ENCODE measurements around the gene SPI1. TPM values are rescaled to one million over a fixed set of nuclear protein-coding genes. Genes with fewer than 3 reads are reported as not detected.

SPI1 gene
- polyA plus RNA-seq, 1 donor (not counting 4 experiments of a cell fraction or from before 2014, with no cell fraction given), result not detected

DNA sequence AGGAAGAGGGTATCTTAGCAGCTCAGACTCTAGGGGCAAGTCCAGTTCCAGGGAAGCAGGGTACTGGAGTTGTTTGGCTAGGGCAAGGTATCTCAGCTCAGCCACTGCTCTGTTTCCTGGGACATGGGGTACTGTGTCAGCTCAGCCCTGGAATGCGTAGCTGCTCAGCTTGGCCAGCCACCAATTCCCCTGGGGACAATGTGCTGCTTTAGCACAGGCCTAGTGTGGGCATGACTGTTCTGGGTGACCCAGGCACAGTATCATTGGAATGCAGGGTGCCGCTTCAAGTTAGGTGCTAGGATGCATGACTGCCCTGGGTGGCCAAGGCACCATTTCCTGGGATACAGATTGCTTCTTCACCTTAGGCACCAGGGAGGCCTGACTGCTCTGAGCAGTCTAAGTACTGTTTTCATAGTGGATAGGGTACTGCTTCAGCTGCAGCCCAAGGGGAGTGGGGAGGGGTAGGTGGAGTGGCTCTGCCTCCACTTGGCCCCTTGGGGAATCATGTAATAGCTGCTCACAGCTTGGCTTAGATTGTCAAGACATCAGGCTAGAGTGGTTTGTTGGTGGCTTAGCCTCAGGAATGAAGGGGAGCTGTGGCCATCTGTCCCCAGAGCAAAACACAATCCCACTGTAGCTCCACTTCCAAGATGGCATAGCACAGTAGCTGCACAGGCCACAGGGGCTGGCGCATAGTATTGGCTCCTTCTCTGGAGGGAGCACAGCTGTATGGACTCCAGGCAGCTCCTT, 72.4 kb downstream of the SPI1 start:
- Histone ChIP-seq H3K4me1 (ENCODE audit: control insufficient read depth, extremely low read depth, insufficient read depth, low read length) (peaks cover 10% of the 10 kb centered on the region), H3K9me3 (ENCODE audit: control insufficient read depth, low read depth, low read length) (no peaks in the 10 kb centered on the region), H2AFZ (ENCODE audit: control insufficient read depth, low read length) (no peak overlapping the region), H4K20me1 (ENCODE audit: control insufficient read depth, extremely low read depth, insufficient read depth, low read length) (no peaks in the 10 kb centered on the region), H3K9me1 (ENCODE audit: control insufficient read depth, extremely low read depth, insufficient read depth, low read length) (no peaks in the 10 kb centered on the region), H3K27me3 (ENCODE audit: control insufficient read depth, extremely low read depth, insufficient read depth, low read length) (no peaks in the 10 kb centered on the region), H3K27ac (ENCODE audit: control insufficient read depth, insufficient read depth, low read length) (no peak overlapping the region), H3K36me3 (ENCODE audit: control insufficient read depth in 2 of 2, extremely low read depth in 1 of 2, insufficient read depth in 2 of 2, low read length in 2 of 2) (peaks cover 3 to 14% of the 10 kb centered on the region in 2 experiments), H3K79me2 (ENCODE audit: control insufficient read depth, insufficient read depth, low read length) (no peaks in the 10 kb centered on the region), H3K4me3 (ENCODE audit: control insufficient read depth in 2 of 3, extremely low read depth in 1 of 3, insufficient read depth in 2 of 3, low read depth in 1 of 3, low read length in 3 of 3) (no peak overlapping the region), H3K9ac (ENCODE audit: control insufficient read depth, extremely low read depth, insufficient read depth, low read length) (no peak overlapping the region), H3K4me2 (ENCODE audit: control insufficient read depth, extremely low read depth, insufficient read depth, low read depth, low read length) (no peak overlapping the region)
- dilution Hi-C loops (cut with MboI; ENCODE audit: extremely low pct_ligation_motif_present, low sequenced_read_pairs), result no loop called here
- no peak for TF ChIP-seq CTCF (optimal IDR thresholded peaks at IDR 0.05 in 1 of 3, IDR thresholded peaks at IDR 0.05 in 1 of 3, conservative IDR thresholded peaks at IDR 0.05 in 1 of 3; ENCODE audit: extremely low read depth in 1 of 3, insufficient read depth in 2 of 3, low read length in 3 of 3)
- no peak for TF ChIP-seq EZH2 (IDR thresholded peaks at IDR 0.05; ENCODE audit: low read length)
- DNase-seq (ENCODE audit: low read depth, low spot score) (no peak), FAIRE-seq (no peak)

Small RNA genes within 50 kb of the gene (small RNA-seq; reads per million reads assigned to genes)
- 0 reads per million in 3 experiments for gene MIR4487 (ENCODE audit: insufficient read length in 3 of 3, low read depth in 3 of 3, low replicate concordance in 1 of 3)

Other genes with a start within 250 kb of the SPI1 start
- 51.0 to 79.9 TPM (median 55.2 TPM) in 3 replicates for gene ARFGAP2, start 201.7 kb downstream of the SPI1 start, polyA plus RNA-seq
- gene PACSIN3, start 192.1 kb downstream of the SPI1 start, polyA plus RNA-seq, result 28.1 to 32.9 TPM (median 32.6 TPM) in 3 replicates
- gene DDB2, start 163.6 kb downstream of the SPI1 start, polyA plus RNA-seq, result 34.9 to 50.5 TPM (median 45.0 TPM) in 3 replicates
- 10.9 to 19.8 TPM (median 11.5 TPM) in 3 replicates for gene ACP2, start 129.7 kb downstream of the SPI1 start, polyA plus RNA-seq
- gene NR1H3, start 120.6 kb downstream of the SPI1 start, polyA plus RNA-seq, result 7.6 to 10.3 TPM (median 9.1 TPM) in 3 replicates
- gene MADD, start 108.4 kb downstream of the SPI1 start, polyA plus RNA-seq, result 9.3 to 14.4 TPM (median 11.9 TPM) in 3 replicates
- not detected in 3 replicates for gene MYBPC3, start 25.8 kb downstream of the SPI1 start, polyA plus RNA-seq
- 35.3 to 62.3 TPM (median 59.9 TPM) in 3 replicates for gene SLC39A13, start 30.0 kb upstream of the SPI1 start, polyA plus RNA-seq
- 96.1 to 172 TPM (median 156 TPM) in 3 replicates for gene PSMC3, start 47.9 kb upstream of the SPI1 start, polyA plus RNA-seq
- gene RAPSN, start 70.6 kb upstream of the SPI1 start, polyA plus RNA-seq, result 0.07 to 0.44 TPM (median 0.28 TPM) in 3 replicates
- 90.9 to 110 TPM (median 100 TPM) in 3 replicates for gene CELF1, start 174.6 kb upstream of the SPI1 start, polyA plus RNA-seq
- gene PTPMT1, start 187.1 kb upstream of the SPI1 start, polyA plus RNA-seq, result 64.9 to 78.1 TPM (median 74.4 TPM) in 3 replicates
- gene KBTBD4, start 200.4 kb upstream of the SPI1 start, polyA plus RNA-seq, result 14.0 to 17.1 TPM (median 15.4 TPM) in 3 replicates
- 102 to 119 TPM (median 107 TPM) in 3 replicates for gene NDUFS3, start 200.5 kb upstream of the SPI1 start, polyA plus RNA-seq
- gene FAM180B, start 208.1 kb upstream of the SPI1 start, polyA plus RNA-seq, result 0.06 TPM in 1 of 3 replicates, not detected in the others
- 0.10 TPM in 1 of 3 replicates, not detected in the others for gene C1QTNF4, start 215.9 kb upstream of the SPI1 start, polyA plus RNA-seq

Measured in keratinocyte (primary cell).